Astrocyte of the cerebellum (primary cell): ENCODE data around the gene SLC16A13.
A peak's percentile ranks its signal among the peaks of the same experiment; 100 is the strongest.

Experiments used
- DNase-seq: peaks from one replicate; pipeline ENCODE4 v3.0.0-alpha.2; 2011; ENCODE audit warnings: low read depth
- H3K4me3 ChIP-seq: 2 replicates; pipeline ENCODE4 v1.5.1; 2011; ENCODE audit warnings: mild to moderate bottlenecking, low read depth, low read length, moderate library complexity
- in situ Hi-C: cut with HindIII; loops from 2 replicates; pipeline ENCODE4 v1.10.0; 2017; ENCODE audit warnings: low sequenced_read_pairs
- TF ChIP-seq, protein P1 (sequence below): IDR thresholded peaks from 2 replicates; pipeline ENCODE4 v1.5.1; 2012; ENCODE audit warnings: low read length, low read depth, moderate library complexity, mild to moderate bottlenecking; ENCODE audit errors: missing control alignments

Gene SLC16A13

GRCh38 chr17:7022781-7023571 lies 12.8 kb upstream of the SLC16A13 start, which contains the start of gene BCL6B:
Gene BCL6B, plus strand, starts transcription at chr17:7023050. Its CDS starts 622 bp downstream, at chr17:7023672.
- TF ChIP-seq, protein P1, sequence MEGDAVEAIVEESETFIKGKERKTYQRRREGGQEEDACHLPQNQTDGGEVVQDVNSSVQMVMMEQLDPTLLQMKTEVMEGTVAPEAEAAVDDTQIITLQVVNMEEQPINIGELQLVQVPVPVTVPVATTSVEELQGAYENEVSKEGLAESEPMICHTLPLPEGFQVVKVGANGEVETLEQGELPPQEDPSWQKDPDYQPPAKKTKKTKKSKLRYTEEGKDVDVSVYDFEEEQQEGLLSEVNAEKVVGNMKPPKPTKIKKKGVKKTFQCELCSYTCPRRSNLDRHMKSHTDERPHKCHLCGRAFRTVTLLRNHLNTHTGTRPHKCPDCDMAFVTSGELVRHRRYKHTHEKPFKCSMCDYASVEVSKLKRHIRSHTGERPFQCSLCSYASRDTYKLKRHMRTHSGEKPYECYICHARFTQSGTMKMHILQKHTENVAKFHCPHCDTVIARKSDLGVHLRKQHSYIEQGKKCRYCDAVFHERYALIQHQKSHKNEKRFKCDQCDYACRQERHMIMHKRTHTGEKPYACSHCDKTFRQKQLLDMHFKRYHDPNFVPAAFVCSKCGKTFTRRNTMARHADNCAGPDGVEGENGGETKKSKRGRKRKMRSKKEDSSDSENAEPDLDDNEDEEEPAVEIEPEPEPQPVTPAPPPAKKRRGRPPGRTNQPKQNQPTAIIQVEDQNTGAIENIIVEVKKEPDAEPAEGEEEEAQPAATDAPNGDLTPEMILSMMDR, result no peak
- no peak for DNase-seq
- in situ Hi-C loops, result no loop called here
- peak within 1 kb of the TSS; percentile 7 for H3K4me3 ChIP-seq

DNA sequence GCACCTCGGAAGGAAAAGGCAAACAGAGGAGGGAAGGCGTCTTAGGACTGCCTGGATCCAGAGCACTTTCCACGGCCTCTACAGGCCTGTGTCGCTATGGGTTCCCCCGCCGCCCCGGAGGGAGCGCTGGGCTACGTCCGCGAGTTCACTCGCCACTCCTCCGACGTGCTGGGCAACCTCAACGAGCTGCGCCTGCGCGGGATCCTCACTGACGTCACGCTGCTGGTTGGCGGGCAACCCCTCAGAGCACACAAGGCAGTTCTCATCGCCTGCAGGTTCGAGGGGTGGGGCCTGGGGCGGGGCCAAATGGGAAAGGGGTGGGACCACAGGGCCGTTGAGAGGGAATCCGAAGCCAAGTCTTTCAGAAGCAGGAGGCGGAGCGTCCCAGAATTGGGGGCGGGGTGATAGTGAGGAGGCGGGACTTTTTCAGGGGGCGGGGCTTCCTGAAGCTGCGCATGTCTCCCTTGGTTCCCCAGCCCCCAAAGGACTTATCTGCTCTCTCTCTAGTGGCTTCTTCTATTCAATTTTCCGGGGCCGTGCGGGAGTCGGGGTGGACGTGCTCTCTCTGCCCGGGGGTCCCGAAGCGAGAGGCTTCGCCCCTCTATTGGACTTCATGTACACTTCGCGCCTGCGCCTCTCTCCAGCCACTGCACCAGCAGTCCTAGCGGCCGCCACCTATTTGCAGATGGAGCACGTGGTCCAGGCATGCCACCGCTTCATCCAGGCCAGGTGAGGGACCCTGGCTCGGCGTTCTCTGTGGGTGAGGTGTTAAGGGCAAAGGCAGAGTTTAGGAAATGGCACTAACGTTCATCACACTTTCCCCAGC lies 12.0 kb upstream of the SLC16A13 start:
- in situ Hi-C loops, result no loop called here
- no peak overlapping the region for H3K4me3 ChIP-seq
- TF ChIP-seq, protein P1, result no peak

GRCh38 chr17:7024402-7024785 lies 11.4 kb upstream of the SLC16A13 start:
- TF ChIP-seq, protein P1, result no peak
- H3K4me3 ChIP-seq, result no peak overlapping the region
- in situ Hi-C loops, result no loop called here
- no peak for DNase-seq

More for the DNA sequence above, 12.0 kb upstream of the SLC16A13 start:
- DNase-seq, result no peak

DNA sequence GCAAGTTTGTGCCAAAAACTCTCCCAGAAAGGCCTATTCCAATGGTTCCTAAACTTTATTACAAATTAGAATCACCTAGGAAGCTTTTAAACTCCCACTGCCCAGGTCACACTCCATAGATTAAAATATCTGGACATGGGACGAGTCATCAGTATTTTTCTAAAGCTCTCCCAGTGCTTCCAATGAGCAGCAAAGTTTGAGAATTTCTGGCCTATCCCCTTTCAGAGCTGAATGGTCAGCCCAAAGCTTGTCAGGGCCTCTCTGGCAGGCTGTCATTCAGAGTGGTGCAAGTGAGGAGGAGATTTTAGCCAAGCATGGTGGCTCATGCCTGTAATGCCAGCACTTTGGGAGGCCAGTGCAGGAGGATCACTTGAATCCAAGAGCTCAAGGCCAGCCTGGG lies 10.6 kb upstream of the SLC16A13 start:
- TF ChIP-seq, protein P1, result no peak
- H3K4me3 ChIP-seq, result no peak overlapping the region
- no peak for DNase-seq
- in situ Hi-C loops, result no loop called here

- in situ Hi-C loops, result no loop called here
- TF ChIP-seq, protein P1, result no peak
- H3K4me3 ChIP-seq, result no peak overlapping the region
- no peak for DNase-seq
Observed at GRCh38 chr17:7026471-7027115, 9.2 kb upstream of the SLC16A13 start.

DNA sequence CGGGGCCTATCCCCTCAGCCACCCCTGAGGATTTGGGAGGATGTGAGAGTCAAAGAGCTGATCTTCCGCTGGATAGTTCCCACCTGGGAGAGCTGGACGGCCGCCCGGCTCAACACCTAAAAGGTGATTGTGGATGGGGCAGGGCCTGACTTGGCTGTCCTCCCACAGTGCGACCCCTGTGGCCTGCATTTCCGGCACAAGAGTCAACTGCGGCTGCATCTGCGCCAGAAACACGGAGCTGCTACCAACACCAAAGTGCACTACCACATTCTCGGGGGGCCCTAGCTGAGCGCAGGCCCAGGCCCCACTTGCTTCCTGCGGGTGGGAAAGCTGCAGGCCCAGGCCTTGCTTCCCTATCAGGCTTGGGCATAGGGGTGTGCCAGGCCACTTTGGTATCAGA lies 8.5 kb upstream of the SLC16A13 start:
- TF ChIP-seq, protein P1, result no peak
- DNase-seq, result no peak
- in situ Hi-C loops, result no loop called here
- no peak overlapping the region for H3K4me3 ChIP-seq
